ENCODE results near the gene DOK3. TPM values are rescaled to one million over a fixed set of nuclear protein-coding genes. Genes with fewer than 3 reads are reported as not detected.

The DOK3 gene
- total RNA-seq, 1 donor from 2014 or later, result 4.3 TPM

DNA sequence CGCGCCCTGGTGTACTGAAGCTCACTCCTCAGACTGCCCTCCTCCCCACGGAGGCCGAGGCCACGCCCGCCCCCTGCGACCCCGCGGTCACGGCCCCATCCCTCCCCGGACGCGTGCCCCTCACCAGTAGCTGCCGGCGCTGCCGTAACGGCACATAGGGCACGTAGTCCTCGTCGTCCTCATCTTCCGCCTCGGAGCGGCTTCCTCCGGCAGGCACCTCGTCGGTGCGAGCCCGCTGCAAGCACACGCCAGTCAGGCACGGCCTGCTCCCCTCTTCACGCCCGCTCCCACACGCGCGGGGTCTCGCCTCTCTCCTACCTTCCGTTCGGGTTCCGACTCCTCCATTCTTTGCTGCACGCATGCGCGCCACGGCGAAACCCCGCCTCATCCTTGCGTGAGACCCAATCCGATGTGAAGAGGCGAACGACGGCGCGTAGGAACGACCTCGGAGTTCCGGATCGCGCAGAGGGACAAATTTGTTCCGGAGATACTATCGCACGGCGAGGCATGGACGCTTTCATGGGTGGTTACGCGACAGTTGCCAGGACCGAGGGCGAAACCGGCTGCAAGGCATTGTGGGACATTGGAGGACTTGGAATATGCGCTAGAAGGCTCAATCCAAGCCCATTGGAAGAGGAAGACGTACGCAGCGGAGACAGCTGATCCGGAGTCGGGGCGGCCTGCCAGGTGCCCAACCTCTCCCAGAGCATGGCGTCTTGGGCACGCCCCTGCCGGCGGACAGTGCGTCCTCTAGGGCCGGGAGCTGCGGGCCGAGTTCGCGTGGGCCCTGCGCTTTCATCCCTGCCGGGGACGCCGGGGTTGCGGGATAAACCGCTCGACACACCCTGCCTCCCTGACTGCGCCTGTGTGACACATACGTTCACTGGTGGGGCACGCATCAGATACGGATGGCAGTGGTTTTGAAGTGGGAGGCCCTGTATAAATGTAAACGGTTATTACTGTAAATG, 7.3 kb upstream of the DOK3 start, which contains the start of gene DDX41:
Gene DDX41 (minus strand): TSS at position 361 of the 968 bp plus-strand sequence. CDS start 16 bp downstream, at position 345.
- intact Hi-C loops (cut with micrococcal nuclease), result loop anchor here (1.0 to 5.0 kb wide), 6 partner anchors 20 to 635 kb away; partner anchors contain the start of genes FAM193B, GRK6, NHP2 and PDLIM7

DNA sequence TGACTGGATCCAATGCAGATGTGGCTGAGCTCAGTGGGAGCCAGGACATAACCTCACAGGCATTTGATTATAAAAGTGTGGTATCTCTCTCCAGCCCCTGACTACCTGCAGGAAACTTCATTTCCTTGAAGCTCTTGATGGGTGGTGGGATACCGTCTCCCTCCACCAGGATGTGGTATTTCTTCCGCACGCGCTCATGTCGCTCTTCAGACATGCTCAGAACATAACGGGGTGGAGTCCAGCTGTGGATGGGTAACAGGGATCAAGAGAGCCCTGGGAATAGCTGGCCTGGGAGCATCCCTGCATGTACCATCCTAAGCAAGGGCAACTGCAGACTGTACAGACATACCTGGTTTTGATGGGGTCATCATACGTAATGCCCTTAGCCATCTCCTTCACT, 6.0 kb upstream of the DOK3 start:
- intact Hi-C loops (cut with micrococcal nuclease), result loop anchor here (5.0 kb wide), 1 partner anchor 637 kb away; the partner anchor contains the start of gene NHP2

DNA sequence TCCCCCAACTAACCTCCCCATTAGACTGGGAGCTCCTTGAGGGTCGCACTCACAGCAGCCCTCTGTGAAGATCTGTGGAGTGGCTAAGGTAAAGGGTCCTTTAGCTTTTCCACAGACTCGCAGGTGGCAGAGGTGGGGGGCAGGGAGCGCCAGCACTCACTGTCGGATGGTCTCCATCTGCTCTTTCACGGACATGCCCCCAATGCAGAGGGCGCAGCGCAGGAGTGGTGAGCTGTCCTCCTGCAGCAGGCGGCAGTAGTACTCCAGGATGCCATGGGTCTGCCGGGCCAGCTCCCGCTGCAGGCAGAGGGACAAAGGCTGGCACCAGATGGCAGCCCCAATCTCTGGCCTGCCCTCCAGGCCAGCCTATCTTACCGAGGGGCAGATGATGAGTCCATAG, 4.9 kb upstream of the DOK3 start:
- intact Hi-C loops (cut with micrococcal nuclease), result no loop called here

DNA sequence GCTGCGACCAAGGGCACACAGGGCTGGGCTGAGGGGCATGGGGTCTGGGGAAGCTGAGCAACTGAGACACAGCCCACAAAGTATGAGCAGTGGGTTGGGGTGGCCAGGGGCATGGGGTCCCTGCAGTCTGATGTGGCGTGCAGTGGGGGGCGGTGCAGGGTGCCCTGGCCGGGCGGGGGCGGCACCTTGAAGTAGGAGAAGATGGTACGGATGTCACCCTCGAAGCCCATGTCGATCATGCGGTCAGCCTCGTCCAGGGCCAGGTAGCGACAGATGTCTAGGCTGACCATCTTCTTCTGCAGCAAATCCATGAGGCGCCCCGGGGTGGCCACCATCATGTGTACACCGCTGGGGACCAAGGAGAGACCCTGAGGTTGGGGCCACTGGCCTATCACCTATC, 3.9 kb upstream of the DOK3 start:
- intact Hi-C loops (cut with micrococcal nuclease), result no loop called here

DNA sequence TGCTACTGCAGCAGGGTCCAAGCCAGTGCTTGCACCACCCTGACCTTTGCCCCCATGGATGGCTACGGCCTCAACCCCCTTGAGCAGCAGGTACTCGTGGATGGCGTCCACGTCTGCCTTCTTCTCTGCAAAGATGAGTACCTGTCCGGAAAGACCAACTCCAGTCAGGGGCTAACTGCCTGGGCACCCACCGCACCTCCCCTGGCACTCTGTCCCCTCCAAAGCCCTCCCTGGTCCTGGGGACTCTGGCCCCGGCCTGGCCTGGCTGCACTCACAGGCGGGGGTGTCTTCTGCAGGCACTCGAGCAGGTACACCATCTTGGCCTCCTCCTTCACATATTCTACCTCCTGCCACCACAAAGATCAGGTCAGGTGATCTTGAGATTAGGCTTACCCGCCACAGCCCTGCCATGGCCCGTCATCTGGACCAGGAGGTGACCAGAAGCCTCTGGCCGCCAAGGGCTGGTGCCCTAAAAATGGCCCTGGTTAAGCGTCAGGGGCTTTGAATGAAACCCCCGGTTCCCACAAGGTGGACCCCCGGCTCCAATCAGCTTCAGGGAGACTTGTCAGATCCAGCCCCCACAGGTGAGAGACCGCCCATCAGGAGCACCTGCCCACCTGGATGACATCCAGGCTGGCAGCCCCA, 3.2 kb upstream of the DOK3 start:
- intact Hi-C loops (cut with micrococcal nuclease), result no loop called here

DNA sequence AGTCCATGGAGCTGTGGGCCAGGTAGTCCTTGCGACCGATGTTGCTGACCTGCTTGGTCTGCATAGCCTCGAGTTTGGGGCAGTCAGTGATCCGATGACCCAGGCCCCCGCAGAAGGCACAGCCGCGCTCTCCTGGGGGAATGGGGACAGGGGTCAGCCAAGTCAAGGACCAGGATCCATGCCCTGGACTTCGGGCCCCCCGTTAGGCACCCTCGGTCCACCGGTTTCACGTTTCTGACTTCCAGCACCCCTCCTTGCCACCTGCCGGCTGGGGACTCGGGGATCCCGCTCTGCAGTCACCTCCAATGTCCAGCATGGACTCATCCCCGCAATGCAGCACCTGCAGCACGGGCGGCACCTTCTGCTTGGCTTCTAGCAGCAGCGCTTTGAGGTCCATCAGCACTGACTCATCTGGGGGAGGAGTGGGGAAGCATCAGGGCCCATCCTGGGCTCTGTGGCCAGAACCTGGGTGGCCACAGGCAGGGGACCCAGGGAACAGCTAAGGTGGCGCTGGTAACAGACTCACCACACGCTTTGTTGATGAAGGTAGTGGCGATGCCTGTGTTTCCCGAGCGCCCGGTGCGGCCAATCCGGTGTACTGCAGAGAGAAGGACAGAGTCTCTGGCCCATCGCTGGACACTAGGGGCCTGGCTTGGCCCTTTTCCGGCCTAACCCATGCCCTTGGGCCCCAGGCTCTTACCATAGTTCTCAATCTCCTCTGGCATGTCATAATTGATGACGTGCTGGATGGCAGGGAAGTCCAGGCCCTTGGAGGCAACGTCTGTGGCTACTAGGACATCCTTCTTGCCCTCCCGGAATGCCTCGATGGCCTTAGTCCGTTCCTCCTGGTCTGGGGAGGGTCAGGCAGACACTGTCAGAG, 2.4 kb upstream of the DOK3 start:
- intact Hi-C loops (cut with micrococcal nuclease), result no loop called here

DNA sequence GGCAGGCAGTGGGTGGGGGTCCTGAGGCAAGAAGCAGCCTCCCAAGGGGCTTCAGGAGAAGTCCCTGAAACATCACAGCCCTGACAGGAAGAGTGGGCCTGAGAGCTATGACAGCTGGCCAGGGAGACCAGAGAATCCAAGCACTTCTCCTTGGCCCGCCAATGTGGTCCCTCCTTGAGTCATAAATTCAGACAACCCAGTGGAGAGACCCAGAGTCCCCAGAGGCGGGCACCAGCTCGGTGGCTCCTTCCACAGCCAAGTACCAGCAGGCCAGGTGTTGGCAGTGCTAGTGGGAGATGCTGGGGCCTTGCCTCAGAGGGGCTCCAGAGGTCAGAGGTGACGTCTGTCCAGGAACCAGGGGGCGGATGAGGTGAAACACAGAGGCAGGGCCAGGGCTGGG, 1.6 kb upstream of the DOK3 start:
- intact Hi-C loops (cut with micrococcal nuclease), result no loop called here

DNA sequence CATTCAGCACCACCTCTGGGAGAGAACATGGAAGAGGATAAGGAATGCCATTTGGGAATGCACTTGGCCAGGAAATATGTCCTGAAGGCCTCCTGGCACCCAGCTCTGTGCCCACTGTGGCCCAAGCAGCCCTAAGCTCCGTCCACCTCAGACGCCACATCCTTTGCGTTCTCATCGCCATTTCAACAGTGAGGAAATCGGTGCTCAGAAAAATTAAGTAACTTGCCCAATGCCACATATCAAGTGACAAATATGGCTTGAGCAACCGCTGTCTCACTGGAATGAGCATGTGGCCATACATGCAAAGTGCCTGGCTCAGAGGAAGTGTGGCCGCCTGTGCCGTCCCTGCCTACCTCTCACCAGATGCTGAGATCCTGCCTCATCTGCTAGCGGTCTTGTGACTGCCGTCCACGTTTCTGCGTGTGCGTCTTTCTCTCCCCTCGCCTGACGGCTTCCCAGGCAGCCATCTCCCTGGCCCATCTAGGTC, 984 bp upstream of the DOK3 start:
- intact Hi-C loops (cut with micrococcal nuclease), result no loop called here

DNA sequence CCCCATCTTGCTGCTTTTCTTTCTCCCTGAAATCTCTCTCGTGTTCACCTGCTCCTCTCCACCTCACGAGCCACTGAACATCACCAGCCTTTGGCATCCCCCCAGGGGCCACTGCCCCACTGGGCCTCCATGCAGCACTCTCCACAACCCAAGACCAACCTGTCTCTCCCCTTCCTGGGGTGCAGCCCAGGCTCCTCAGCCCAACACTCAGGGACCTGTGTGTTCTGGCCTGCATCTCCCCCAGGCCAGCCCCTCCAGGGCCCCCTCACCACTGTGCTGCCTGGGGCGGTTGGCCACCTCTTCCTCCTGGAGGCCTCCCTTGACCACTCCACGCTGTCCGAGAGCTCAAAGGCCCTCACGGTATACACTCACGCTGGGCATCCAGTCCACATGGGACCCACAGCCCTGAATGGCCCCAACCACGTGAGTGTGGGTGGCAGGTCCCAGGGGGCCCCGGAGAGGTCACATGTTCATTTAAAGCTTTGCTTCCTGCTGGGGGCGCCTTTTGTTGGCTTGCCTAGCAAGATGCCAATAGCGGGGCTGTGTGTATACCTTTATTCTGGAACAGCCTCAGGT, 453 bp upstream of the DOK3 start:
- intact Hi-C loops (cut with micrococcal nuclease), result no loop called here

DNA sequence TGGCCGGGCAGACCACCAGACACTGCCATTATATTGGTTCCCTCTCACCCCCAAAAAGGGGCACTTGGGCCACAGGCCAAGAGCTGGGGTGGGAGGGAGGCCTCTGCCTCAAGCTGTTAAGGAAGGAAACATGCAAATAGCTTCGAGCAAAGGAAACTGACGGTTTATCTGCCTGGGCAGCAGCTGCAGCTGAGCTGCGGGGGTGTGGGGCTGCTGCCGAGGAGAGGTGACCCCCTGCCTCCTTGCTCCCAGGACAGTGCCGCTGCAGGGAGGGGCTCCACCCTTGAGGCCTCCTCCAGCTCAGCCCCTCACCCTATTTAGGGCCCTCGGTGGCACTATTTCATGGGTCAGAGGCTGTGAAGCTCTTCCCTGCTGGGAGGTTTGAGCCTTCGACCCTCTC, 789 bp downstream of the DOK3 start:
- intact Hi-C loops (cut with micrococcal nuclease), result no loop called here

DNA sequence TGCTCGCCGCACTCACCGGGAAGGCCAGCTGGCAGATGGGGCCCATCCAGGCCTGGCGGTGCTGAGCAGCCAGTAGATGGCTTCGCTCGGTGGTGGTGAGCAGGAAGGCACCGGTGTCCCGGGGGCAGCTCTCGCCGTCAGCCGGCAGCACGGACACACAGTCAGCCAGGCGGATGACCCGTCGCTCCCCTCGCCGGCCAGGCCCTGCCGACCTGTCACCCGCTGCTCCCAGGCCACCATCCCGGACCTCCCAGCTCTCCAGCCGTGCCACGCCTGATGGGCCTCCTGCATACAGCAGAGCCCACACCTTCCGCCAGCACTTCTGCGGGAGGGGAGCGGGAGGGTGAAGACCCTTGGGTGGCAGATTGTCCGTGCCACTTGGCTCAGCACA, 1.4 kb downstream of the DOK3 start:
- intact Hi-C loops (cut with micrococcal nuclease), result no loop called here

DNA sequence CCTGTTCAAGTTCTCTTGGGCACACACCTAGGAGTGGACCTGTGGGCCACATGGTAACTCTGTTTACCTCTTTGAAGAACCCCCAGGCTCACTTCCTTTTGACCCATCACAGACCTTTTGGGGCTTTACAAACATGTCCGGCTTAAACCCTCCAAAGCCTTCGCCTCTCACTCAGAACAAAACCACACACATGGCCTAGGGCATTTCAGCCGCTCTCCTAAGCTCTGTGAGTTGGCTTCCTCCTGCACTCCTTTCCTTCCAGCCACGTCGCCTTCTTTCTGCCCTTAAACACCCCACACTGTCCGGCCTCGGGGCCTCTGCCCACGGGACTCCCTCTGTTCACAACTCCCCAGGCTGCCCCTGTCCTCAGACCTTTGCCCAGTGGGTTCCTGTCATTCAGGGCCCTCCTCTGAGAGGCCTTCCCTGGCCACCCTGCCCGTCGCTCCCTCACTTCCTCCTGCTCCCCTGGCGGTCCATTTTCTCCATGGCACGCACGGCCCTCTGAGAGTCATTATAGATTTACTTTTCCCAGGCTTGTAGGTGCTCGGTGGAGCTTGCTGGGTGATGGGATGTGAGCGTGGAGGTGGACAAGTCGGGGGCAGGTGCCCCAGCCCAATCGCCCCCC, 1.9 kb downstream of the DOK3 start:
- intact Hi-C loops (cut with micrococcal nuclease), result no loop called here

DNA sequence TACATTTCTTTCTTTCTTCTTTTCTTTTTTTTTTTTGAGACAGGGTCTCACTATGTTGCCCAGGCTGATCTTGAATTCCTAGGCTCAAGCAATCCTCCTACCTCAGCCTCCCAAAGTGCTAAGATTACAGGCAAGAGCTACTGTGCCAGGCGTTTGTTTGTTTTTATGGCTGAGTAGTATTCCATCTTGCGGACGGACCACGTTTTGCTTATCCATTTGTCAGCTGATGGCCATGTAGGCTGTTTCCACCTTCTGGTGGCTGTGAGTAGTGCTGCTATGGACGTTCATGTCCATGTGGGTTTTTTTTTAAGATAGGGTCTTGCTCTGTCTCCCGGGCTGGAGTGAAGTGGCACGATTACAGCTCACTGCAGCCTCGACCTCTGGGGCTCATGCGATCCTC, 2.5 kb downstream of the DOK3 start:
- intact Hi-C loops (cut with micrococcal nuclease), result no loop called here

DNA sequence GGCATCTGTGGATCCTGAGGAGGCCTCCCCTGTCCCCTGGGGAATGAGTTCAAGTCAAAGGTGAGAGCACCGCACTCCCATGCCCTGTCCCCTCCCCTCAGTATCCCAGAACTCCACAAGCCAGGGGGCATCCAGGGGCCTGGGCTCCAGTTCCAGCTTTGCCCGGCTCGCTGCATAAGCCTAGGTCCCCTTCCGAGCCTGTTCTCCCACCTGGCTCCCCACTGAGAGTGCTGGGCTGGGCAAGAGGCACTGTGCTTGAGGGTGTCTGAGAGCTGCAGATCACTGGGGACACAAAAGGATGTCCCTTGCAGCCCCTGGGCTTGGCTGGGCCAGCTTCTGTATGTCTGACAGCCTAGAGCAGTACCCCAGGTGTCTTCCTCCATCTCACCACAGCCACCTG, 4.6 kb downstream of the DOK3 start:
- intact Hi-C loops (cut with micrococcal nuclease), result no loop called here

DNA sequence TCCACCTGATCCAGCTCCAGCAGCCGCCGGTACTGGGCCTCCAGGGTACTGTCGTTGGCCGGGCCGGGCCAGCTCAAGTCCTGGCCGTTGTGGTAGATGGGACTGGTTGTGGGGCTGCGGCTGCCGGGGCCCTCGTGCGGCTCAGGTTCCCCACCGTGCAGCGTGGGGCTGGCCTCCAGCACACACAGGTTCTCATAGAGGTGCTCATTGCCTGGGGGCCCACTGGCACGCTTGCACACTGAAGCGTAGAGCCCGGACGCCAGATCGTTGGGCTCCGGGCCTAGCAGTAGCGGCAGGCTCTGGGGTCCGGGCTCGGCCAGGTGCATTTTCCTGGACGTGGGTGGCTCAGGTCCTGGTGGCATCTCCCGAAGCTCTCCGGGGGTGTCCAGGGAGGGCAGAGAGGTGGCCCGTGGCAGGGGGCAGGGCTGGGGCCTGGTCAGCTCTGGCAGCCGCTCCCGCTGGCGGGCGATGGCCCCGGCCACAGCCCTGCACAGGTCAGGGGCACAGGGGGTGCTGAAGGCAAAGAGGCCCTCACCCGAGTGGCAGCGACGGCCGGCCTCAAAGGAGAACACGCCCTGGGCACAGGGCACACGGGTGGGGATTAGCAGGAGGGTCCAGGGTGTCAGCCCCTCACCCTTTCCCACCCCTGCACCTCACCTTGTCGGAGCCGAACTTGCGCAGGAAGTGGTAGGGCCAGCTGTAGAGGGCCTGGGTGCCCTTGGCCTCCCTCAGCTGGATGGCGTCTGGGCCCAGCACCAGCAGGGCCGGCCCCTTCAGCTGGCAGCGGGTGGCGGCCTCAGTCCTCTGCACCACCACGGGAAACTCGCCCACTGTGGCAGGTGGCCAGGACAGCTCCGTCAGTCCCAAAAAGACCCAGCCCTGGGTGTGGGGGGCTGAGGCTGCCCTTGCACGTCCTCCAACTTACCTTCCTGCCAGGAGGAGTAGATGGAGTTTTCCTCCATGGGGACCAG, 5.3 kb downstream of the DOK3 start:
- intact Hi-C loops (cut with micrococcal nuclease), result no loop called here

DNA sequence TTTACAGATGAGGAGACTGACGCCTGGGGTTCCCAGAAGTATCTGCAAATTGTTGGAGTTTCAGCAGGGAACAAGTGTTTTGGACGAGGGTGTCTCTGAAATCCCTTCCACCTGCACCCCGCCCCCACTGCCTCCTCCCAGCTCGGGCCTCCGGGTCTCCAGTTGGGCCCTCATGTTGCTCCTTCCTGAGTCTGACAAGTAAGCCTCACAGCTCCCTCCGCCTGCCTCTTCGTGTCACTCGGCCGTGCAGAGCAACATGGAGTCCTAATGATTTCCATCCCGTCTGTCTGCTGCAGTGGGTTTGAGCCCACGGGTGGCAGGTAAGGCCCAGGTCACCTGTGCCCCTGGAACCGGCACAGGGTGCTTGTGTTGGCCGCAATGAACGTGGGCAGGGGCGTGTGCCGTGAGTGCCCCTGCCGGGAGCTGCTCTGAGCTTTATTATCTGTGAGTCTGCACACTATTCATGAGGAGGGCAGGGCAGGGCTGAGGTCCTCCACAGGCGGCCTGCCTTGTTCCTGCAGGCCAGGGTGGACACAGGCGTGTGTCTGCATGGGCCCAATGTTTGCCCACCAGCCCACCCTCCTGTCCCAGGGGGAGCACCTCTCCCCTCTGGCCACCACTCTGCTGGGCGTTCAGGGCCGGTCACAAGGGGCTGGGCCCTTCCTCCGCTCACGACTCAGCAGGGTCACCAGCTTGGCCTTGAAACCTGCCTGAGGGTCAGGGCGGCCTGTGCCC, 6.1 kb downstream of the DOK3 start:
- intact Hi-C loops (cut with micrococcal nuclease), result no loop called here

DNA sequence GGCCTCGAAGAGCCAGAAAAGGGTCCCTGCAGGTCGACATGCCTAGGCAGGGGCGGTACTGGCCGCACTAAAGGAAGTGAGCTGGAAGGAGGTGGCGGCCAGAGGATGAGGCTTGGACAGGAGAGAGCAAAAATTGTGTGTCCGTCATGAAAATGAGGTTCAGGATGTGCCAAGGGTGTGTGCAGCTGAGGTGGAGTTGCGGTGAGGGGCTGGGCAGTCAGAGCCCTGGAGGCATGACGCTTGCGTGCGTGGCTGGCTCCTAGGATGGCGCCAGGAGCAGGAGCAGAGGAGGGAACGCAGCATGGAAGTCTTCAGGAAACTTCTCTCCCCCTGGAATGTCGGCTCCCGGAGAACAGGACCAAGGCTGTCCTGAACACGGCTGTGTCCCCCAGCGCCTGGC, 6.7 kb downstream of the DOK3 start:
- intact Hi-C loops (cut with micrococcal nuclease), result no loop called here

DNA sequence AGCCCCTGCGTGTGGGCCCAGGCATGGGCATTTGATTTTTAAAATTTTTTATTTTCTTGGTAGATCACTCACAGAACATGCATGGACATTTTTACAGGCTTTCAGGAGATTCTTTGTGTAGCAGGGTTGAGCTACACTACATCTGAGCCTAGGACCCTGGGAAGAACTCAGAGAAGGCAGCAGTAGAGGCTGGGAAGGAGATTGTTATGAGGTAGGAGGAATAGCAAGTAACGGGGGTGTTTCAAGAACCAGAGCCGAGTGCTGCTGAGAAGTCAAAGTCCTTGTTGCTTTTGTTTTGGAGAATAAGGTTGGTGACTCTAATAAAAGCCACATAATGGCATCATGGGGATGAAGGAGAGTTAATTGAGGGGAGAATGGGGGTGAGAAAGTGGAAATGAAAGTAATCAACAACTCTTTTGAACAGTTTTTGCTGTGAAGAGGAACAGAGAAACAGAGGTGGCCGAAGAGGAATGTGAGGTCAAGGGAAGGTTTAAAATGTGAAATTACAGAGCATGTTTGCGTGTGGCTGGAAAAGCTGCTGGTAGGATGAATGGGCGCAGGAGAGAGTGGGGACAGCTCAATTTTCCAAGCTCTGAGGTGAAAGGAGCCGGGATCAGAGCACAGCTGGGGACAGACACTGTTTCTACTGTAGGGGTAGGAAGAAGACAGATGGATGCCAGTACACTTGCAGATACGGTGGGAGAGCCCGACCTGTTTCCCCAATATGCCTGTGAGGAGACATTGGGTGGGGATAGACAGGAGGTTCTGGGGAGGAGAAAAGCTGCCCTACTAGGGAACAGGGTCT, 7.5 kb downstream of the DOK3 start:
- intact Hi-C loops (cut with micrococcal nuclease), result loop anchor here (1.0 to 2.0 kb wide), 2 partner anchors 112 to 387 kb away; no protein-coding TSS in a partner anchor

All from T-helper 1 cell treated with Interleukin-12 subunit alpha and Interleukin-12 subunit beta and Interleukin-4 antibody, amounts not matched to agents 30 ng/mL and 1 ng/mL, for 36 hours (primary cell).